Lower leg skin (tissue), 4 donors: ENCODE results near the gene DUSP5. TPM values are rescaled to one million over a fixed set of nuclear protein-coding genes. Genes with fewer than 3 reads are reported as not detected.

ENCODE experiments used
- DNase-seq, 2 donors: peaks; one replicate each; pipeline ENCODE4 v3.0.0-alpha.2; 2019; ENCODE audit warnings: low spot score in 2 of 2
- H3K4me3 ChIP-seq: fragments of 200-600 bp; sonication (generic); 2 replicates; pipeline ENCODE4 v1.5.1; 2017; ENCODE audit warnings: mild to moderate bottlenecking, low read depth; ENCODE audit not compliant: poor library complexity, severe bottlenecking
- POLR2A ChIP-seq, 2 donors: fragments of 450-650 bp; IDR thresholded peaks; one replicate each; pipeline ENCODE4 v1.6.1; 2016 to 2017; ENCODE audit warnings: antibody characterized with exemption in 2 of 2, mild to moderate bottlenecking in 1 of 2, moderate library complexity in 1 of 2
- WGBS, 2 donors: methylation state at CpG; one replicate each; pipeline ENCODE4 v1.1.5; 2018; 5-methylcytosine and 5-hydroxymethylcytosine counted together
- intact Hi-C: fragments of 100-400 bp; cut with DNase I; formaldehyde crosslinking; loops from one replicate; pipeline ENCODE4 v1.15.0; 2023; ENCODE audit warnings: low total_unique reads
- total RNA-seq, 4 donors: library from RNA; depleted of rRNA; stranded (reverse); fragments of >200 nt; gene quantifications; one replicate each; pipeline ENCODE4 v1.1.0, GENCODE V29; 2016
- TF ChIP-seq, protein P1 (sequence below), 3 donors: fragments of 450-650 bp; IDR thresholded peaks; one replicate each; pipeline ENCODE4 v1.5.1; 2016; ENCODE audit warnings: antibody characterized with exemption in 3 of 3, mild to moderate bottlenecking in 3 of 3, moderate library complexity in 2 of 3

Gene DUSP5
- total RNA-seq, 4 donors from 2014 or later = 29.8 to 57.2 (median 32.9) TPM

DNA sequence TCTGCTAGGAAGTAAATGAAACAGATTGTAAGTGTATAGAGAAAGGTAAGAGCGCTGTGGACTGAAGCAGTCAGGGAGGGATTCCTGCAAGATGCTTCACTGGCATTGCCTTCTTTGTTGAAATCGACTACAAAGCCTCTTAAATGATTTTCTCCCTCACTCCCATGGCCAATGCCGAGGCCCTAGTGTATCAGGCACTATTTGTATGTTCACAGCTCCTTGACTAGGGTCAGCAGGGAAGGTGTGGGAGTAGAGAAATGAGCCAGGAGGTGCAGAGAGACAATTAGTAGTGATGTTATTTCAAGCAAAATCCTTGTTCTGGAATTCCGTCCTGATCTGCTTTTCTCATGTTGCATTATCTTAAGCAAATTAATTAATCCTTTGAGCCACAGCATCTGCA, 22.9 kb upstream of the DUSP5 start:
- intact Hi-C loops = no loop called here
- peak in 1 of 2 donors; percentile 5 for DNase-seq

DNA sequence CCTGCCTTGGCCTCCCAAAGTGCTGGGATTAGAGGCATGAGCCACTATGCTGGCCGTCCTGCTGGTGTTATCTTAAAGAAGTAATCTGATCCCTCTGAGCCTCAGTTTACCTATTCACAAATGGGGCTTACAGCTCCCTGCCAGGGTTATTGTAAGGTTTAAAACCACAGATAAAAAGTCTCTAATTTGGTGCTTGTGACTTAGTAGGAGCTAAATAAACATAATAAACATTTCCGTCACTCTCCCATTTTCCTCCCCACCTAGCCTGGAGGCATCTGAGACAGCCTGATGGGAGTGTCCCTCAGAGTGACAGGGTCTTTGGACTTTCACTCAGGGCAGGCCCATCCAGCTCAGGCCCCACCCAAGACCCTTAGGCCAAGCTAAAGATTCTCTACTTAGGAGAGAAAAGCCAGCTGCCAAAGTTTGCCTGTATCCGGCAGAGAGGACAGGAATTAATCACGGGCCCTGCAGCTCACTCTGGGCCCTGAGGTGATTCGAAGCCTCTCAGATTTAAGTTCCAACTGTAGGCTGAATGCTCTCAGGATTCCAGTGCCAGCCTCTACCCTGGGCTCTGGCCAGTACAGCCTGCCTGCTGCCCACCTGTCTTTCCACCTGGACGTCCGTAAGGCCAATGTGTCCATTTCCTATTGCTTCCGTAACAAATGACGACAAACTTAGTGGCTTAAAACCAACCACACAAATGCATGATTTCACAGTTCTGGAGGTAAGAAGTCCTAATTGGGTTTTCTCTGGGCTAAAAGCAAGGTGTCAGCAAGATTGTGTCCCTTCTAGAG, 21.8 kb upstream of the DUSP5 start:
- WGBS, 2 donors = 79 to 80% methylated on average over 9 of the region's 9 CpGs
- no peak overlapping the region for H3K4me3 ChIP-seq
- no peak for DNase-seq
- TF ChIP-seq, protein P1, sequence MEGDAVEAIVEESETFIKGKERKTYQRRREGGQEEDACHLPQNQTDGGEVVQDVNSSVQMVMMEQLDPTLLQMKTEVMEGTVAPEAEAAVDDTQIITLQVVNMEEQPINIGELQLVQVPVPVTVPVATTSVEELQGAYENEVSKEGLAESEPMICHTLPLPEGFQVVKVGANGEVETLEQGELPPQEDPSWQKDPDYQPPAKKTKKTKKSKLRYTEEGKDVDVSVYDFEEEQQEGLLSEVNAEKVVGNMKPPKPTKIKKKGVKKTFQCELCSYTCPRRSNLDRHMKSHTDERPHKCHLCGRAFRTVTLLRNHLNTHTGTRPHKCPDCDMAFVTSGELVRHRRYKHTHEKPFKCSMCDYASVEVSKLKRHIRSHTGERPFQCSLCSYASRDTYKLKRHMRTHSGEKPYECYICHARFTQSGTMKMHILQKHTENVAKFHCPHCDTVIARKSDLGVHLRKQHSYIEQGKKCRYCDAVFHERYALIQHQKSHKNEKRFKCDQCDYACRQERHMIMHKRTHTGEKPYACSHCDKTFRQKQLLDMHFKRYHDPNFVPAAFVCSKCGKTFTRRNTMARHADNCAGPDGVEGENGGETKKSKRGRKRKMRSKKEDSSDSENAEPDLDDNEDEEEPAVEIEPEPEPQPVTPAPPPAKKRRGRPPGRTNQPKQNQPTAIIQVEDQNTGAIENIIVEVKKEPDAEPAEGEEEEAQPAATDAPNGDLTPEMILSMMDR (IDR thresholded peaks at IDR 0.05) = no peak
- no peak for TF ChIP-seq POLR2A (IDR thresholded peaks at IDR 0.05)
- intact Hi-C loops = no loop called here

More for the DNA sequence above, 22.9 kb upstream of the DUSP5 start:
- H3K4me3 ChIP-seq = no peak overlapping the region
- TF ChIP-seq, protein P1 (IDR thresholded peaks at IDR 0.05) = no peak
- no peak for TF ChIP-seq POLR2A (IDR thresholded peaks at IDR 0.05)
- 79 to 82% methylated on average over 4 of the region's 4 CpGs for WGBS, 2 donors

DNA sequence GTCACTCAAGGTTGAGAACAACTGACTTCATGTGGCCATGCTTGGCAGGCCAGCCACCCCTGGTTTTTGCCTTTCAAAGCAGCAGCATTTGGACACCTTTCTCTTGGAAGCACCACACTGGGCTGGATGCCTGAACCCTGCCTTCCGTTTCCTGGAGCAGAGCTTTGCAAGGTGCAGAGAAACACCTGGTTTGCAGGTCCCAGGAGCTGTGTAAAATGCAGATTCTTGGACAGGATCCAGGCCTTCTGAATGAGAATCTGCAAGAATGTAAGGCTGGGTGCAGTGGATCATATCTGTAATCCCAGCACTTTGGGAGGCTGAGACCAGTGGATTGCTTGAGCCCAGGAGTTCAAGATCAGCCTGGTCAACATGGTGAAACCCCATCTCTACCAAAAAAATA, 18.0 kb upstream of the DUSP5 start:
- H3K4me3 ChIP-seq = no peak overlapping the region
- intact Hi-C loops = no loop called here
- no peak for DNase-seq

DNA sequence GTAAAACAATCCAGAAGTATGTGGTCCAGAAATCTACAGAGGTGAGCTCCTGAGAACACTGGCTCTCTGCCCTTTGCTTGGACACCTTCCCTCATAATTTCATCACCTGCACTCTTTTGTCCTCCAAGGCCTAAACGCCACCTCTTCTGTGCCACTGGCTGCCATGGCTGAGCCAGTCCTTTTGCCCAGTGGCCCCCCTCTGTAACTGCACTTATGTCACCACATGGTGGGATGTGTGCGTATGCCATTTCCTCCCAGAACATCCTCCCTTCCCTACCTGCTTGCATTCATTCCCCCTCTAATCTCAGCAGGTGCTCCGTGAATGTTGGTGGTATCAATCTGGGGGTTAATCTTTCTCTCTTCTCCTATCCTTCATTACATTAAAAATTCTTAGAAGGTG, 17.3 kb upstream of the DUSP5 start:
- no peak for TF ChIP-seq POLR2A (IDR thresholded peaks at IDR 0.05)
- TF ChIP-seq, protein P1 (IDR thresholded peaks at IDR 0.05) = no peak
- H3K4me3 ChIP-seq = no peak overlapping the region
- WGBS, 2 donors = 88 to 89% methylated on average over 3 of the region's 3 CpGs
- no peak for DNase-seq
- intact Hi-C loops = no loop called here

More for the DNA sequence above, 18.0 kb upstream of the DUSP5 start:
- 27 to 55% methylated on average over 1 of the region's 1 CpG for WGBS, 2 donors
- TF ChIP-seq, protein P1 (IDR thresholded peaks at IDR 0.05) = no peak
- TF ChIP-seq POLR2A (IDR thresholded peaks at IDR 0.05) = no peak

DNA sequence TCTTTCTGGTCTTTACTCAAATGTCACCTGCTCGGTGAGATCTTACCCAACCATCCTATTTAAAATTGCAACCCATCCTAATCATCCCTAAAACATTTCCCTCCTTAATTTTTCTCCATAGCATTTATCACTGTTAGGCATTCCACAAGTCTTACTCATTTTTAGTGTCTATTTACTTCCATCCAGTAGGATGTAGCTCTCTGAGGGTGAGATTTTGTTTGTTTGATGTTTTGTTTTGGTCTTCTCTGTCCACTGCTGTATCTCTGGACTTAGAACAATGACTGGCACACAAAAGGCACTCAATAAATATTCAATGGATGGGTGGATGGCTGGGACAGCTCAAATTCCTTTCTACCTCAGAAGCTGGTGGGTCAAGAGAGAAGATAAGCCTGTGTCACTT, 15.8 kb upstream of the DUSP5 start:
- 94 to 97% methylated on average over 1 of the region's 1 CpG for WGBS, 2 donors
- intact Hi-C loops = no loop called here
- H3K4me3 ChIP-seq = no peak overlapping the region
- DNase-seq = no peak
- TF ChIP-seq POLR2A (IDR thresholded peaks at IDR 0.05) = no peak

DNA sequence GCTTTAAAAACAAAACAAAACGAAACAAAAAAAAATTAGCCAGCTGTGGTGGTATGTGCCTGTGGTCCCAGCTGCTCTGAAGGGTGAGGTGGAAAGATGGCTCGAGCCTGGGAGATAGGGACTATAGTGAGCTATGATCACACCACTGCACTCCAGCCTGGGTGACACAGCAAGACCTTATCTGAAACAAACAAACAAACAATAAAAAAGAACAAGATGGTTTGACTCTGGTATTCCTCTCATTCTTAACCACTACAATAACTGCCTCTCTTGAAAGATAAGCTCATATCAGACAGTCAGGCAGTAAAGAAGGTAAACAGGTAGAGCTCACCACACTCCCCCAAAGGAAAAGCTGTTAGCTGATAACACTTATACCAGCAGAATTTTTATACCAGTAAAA, 14.1 kb upstream of the DUSP5 start:
- no peak for TF ChIP-seq POLR2A (IDR thresholded peaks at IDR 0.05)
- TF ChIP-seq, protein P1 (IDR thresholded peaks at IDR 0.05) = no peak
- no peak for DNase-seq
- WGBS, 2 donors = 81 to 89% methylated on average over 2 of the region's 2 CpGs
- intact Hi-C loops = no loop called here
- no peak overlapping the region for H3K4me3 ChIP-seq
